Choroid plexus epithelial cell (primary cell): Measurements from ENCODE around the gene PDCD4.
A peak's percentile ranks its signal among the peaks of the same experiment; 100 is the strongest.

Experiments used
- DNase-seq: peaks from one replicate; pipeline ENCODE4 v3.0.0-alpha.2; 2010; ENCODE audit warnings: low read depth
- H3K4me3 ChIP-seq: 2 replicates; pipeline ENCODE4 v1.5.1; 2011; ENCODE audit warnings: low read depth, mild to moderate bottlenecking, control low read depth, low read length, moderate library complexity
- TF ChIP-seq, protein P1 (sequence below): conservative IDR thresholded peaks from 2 replicates; pipeline ENCODE4 v1.5.1; 2011; ENCODE audit warnings: low read depth, mild to moderate bottlenecking, control low read depth, inconsistent platforms, low read length, moderate library complexity

The PDCD4 gene

GRCh38 chr10:110827875-110828274 is 43.9 kb upstream of the PDCD4 start:
- DNase-seq, result no peak
- no peak overlapping the region for H3K4me3 ChIP-seq
- TF ChIP-seq, protein P1, sequence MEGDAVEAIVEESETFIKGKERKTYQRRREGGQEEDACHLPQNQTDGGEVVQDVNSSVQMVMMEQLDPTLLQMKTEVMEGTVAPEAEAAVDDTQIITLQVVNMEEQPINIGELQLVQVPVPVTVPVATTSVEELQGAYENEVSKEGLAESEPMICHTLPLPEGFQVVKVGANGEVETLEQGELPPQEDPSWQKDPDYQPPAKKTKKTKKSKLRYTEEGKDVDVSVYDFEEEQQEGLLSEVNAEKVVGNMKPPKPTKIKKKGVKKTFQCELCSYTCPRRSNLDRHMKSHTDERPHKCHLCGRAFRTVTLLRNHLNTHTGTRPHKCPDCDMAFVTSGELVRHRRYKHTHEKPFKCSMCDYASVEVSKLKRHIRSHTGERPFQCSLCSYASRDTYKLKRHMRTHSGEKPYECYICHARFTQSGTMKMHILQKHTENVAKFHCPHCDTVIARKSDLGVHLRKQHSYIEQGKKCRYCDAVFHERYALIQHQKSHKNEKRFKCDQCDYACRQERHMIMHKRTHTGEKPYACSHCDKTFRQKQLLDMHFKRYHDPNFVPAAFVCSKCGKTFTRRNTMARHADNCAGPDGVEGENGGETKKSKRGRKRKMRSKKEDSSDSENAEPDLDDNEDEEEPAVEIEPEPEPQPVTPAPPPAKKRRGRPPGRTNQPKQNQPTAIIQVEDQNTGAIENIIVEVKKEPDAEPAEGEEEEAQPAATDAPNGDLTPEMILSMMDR, result no peak

DNA sequence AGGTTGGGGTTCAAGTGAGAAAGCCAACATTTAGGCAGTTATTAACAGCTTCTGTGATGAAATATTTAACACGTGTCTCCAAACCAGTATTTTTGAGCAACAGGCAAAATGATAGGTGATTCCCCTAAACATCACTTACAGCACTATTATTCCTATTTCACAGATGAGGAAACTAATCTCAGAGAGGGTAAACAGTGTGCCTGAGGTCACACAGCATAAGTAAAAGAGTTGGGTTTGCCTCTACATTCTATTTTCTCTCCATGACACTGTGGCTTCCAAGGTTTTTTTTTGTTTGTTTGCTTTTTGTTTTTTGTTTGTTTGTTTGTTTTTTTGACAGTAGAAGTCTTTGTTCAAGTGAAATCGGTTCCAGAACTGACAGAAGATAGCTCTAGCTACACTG is 43.2 kb upstream of the PDCD4 start:
- H3K4me3 ChIP-seq, result no peak overlapping the region
- TF ChIP-seq, protein P1, result no peak
- no peak for DNase-seq

DNA sequence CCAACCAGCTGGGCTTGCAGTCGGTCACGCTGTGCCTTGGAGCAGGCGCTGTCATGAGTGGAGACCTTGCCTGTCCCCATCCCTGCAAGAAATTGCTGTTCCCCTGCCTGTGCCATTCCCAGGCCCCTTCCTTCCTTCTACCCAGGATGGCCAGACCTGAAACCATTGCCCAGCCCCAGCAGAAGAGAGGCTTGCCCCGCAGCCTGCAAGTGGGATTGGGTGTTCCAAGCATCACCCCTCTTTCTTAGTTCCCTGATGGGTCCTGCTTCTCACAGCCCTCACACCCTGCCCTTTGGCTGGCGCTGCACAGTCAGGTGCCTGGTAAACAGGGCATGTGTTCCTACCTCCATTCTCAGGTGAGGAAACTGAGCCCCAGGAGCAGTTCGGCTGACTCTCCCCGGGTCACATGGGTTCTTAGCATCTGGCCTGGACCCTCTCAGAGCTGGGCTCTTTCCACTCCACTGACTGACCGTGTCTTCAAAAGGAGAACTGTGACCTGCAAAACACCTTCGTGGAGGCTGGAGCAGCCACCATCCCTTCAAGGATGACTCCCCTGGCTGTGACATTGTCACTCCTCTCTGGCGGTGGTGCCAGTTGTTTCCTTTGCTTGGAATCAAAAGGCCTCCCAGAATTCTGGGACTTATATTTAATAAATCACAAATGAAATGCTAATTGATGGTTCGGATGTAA is 41.9 kb upstream of the PDCD4 start:
- TF ChIP-seq, protein P1, result no peak
- DNase-seq, result no peak
- H3K4me3 ChIP-seq, result no peak overlapping the region

GRCh38 chr10:110833234-110833940 is 38.3 kb upstream of the PDCD4 start:
- no peak overlapping the region for H3K4me3 ChIP-seq
- no peak for DNase-seq
- TF ChIP-seq, protein P1, result no peak

DNA sequence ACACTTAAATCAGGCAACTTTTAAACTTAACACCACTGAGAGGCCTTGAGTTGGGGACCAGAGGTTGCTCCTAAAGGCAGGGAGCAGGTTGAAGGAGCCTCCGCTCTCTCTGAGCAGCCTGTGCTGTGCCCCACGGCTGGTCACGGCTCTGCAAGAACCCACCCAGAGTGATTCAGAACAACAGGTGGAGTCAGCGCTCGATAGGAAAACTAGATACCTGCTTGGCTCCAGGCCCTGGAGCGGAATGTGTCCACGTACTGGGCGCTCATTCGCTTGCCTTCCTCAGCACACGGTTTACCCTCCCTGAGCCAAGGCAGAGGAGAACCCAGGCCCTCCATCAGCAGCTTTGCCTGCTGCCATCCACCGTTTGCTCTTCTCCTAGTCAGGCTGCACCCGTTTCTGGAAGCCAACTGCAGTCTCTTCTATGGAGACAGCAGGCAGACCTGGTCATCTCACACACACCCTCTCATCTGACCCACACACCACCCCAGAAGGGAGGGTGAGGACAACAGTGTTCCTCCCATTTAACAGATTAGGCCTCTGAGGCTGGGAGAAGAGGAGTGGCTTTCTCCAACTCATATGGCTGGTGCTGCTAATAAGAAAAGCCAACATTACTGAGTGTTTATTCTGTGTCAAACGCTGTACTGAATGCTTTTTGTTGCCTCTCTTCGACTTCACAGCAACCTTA is 37.6 kb upstream of the PDCD4 start:
- TF ChIP-seq, protein P1, result no peak
- no peak overlapping the region for H3K4me3 ChIP-seq
- no peak for DNase-seq

DNA sequence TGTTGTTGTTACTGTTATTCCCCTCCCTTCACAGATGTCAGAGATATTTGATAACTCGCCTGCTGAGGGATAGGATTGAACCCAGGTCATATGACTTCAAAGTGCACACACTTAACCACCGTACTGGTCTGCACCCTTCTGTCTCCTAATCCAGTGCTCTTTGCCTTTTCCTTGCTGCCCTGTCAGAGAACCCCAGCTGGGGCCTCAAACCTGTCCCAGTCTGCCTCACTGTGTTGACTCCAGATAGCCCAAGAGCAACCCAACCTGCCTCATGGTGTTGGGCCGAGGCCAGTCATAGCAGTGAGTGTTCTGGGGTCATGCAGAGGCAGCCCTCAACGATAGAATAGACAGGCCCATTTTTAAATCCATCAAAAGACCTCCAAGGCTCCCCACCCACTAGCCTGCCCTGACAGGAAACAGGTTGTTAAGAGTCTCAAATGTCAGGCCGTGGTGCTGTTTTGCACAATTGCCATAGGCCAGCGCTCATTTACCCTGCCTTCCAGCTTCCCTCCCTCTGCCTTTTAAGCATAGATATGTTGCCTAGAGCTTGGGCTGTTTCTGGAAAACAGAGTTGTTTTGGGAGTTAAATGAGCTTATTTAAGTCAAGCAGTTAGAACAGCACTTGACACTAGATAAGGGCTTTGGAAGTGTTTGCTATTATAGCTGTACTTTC is 37.0 kb upstream of the PDCD4 start:
- peak; percentile 77 for DNase-seq
- TF ChIP-seq, protein P1, result no peak
- no peak overlapping the region for H3K4me3 ChIP-seq
